Rectal smooth muscle tissue (tissue), 1 donor: ENCODE data around the gene HES2.
"Not testable (repeated sequence)": the region's sequence is repeated elsewhere in the genome, so short reads cannot be mapped to it uniquely, and the experiment has no call there.

Experiments
- H3K27ac ChIP-seq: one replicate; pipeline ENCODE4 v1.7.0; 2013; ENCODE audit warnings: low read depth, low read length, inconsistent platforms
- H3K27me3 ChIP-seq: one replicate; pipeline ENCODE4 v1.7.0; 2013; ENCODE audit warnings: low read length; ENCODE audit not compliant: control insufficient read depth, insufficient read depth
- H3K36me3 ChIP-seq: one replicate; pipeline ENCODE4 v1.7.0; 2013; ENCODE audit warnings: low read length; ENCODE audit not compliant: control insufficient read depth, insufficient read depth
- H3K4me1 ChIP-seq: one replicate; pipeline ENCODE4 v1.7.0; 2013; ENCODE audit warnings: low read length; ENCODE audit not compliant: control insufficient read depth, insufficient read depth
- H3K4me3 ChIP-seq: one replicate; pipeline ENCODE4 v1.7.0; 2013; ENCODE audit warnings: low read length
- H3K9ac ChIP-seq: one replicate; pipeline ENCODE4 v1.7.0; 2013; ENCODE audit warnings: low read length

The HES2 gene

DNA sequence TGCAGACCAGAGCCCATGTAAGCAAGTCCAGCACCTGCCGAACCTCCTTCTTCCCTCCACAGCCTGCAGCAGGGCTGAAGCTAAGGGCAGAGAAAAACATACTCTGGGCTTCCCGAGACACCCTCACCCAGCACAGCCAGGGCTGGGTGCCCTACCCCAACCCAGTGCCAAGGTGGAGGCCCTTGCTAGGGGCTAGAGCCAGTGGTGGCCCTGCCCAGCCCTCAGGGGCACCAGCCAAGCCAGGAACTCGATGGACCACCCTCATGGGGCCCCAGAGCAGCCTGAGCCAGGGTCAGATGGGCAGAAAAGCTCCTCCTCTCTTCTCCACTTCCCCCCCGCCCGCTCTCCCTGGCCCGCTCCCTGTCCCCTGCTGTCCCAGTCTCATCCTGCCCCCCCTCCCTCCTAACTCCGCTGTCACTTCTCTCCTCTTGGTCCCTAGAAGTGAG is 30.3 kb upstream of the HES2 start:
- H3K4me3 ChIP-seq, result no peak overlapping the region
- peaks cover 18% of the 10 kb centered on the region for H3K27me3 ChIP-seq
- H3K9ac ChIP-seq, result no peak overlapping the region
- H3K36me3 ChIP-seq, result no peaks in the 10 kb centered on the region
- H3K4me1 ChIP-seq, result no peaks in the 10 kb centered on the region
- no peak overlapping the region for H3K27ac ChIP-seq

DNA sequence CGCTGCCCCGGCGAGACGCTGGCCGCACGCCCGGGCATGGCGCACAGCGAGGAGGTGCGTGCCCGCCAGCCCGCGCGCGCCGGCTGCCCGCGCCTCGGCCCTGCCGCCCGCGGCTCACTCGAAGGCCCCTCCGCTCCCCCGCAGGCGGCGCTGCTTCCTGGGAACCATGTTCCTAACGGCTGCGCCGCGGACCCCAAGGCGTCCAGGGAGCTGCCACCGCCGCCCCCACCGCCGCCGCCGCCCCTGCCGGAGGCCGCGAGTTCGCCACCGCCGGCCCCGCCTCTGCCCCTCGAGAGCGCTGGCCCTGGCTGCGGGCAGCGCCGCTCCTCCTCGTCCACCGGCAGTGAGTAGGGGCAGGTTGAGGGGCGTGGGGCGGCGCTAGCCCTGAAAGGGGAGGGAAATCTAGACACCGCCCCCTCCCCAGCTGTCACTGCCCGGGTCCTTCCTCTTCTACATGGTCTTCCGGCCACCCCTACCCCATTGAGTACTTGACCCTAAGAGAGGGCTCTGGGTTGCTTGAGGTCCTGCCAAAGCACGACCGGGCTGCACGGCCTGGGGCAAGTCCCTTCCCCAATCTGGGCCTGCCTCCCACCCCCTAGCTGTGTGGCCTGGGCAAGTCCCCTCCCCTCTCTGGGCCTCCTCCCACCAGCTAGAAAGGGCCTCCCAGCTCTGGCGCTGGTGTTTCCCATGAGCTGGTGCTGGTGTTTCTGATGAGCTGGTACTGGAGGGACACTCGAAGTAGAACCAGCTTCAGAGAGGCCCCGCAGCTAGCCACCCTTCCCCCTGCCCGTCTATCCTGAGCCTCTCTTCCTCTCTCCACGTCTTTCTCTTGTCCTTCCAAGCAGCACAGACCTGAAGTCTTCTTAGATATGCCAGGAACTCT is 29.3 kb upstream of the HES2 start:
- no peaks in the 10 kb centered on the region for H3K4me1 ChIP-seq
- H3K9ac ChIP-seq, result no peak overlapping the region
- peaks cover 17% of the 10 kb centered on the region for H3K27me3 ChIP-seq
- H3K27ac ChIP-seq, result no peak overlapping the region
- no peaks in the 10 kb centered on the region for H3K36me3 ChIP-seq
- no peak overlapping the region for H3K4me3 ChIP-seq

DNA sequence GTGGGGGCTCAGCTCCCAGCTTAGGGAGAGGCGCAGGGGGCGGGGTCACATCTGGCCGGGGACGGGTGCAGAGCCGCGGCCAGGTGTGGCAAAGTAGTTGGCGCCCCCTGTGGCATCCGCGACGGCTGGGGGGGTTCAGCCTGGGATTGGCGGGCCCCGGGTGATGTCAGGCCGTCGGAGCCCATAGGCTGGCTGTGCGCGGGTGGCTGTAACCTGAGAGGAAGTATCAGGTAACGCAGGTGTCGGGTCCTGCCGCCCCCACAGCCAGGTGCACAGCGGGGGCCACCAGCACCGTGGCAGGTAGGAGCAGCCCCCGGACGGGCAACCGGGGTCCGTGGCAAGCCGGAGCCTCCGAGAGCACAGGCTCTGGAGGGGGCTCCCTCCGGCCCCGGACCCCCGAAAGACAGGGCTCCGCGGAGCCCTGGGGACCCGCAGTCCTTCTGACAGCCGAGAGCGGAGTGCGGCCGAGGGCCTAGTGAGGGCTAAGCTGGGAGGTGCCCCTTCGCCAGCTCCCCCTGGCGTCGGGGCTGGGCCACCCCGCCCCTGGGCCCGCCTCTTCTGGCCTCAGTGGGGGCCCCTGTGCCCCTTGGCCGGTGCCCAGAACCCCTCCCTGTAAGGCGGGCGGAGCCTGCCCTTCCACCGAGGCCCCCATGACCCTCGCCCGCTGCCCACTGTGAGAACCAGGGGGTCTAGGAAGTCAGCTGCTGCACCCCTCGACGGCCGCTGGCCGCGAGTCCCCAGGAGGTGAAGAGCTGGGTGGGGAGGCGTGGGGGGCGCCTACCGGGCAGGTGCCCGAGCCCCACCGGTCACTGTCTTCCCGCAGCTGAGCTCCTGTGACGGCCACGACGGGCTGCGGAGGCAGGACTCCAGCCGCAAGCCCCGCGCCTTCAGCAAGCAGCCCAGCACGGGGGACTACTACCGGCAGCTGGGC is 28.4 kb upstream of the HES2 start:
- no peak overlapping the region for H3K4me3 ChIP-seq
- no peaks in the 10 kb centered on the region for H3K4me1 ChIP-seq
- H3K36me3 ChIP-seq, result no peaks in the 10 kb centered on the region
- no peak overlapping the region for H3K9ac ChIP-seq
- H3K27ac ChIP-seq, result no peak overlapping the region
- H3K27me3 ChIP-seq, result peaks cover 17% of the 10 kb centered on the region

DNA sequence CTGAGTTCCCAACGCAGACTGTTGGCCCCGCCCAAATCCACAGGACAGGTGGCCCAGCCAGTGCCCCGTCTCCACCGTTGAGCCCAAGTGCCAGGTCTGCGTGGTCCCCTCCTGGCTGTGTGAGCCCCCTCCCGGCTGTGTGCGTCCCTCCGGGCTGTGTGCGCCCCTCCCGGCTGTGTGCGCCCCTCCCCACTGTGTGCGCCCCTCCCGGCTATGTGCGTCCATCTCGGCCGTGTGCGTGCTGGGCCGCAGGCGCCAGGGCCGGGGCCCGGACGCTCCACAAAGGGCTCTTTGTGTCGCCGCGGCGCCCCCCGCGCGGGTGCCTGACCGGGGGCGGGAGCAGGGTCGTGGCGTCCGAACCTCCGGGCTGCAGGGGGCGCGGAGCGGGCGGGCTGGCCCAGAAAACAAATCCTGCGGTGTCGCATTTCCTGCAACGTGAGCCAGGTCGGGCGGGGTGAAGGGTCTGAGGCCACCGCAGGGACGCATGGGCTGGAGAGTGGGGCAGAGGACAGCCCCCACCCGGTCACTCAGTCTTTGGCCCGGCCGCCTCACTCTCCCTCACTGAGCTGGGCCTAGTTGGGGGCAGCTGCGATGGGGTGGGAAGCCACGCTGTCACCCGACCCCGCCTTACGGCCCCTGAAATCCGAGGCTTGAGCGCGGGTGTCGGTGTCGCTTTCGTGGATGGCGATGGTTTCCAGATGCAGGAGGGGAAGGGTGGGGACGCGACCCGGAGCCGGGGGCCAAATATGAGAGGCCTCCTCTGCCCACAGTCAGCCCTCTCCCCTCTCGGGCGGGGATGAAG is 27.5 kb upstream of the HES2 start:
- H3K9ac ChIP-seq, result no peak overlapping the region
- no peak overlapping the region for H3K4me3 ChIP-seq
- peaks cover 14% of the 10 kb centered on the region for H3K27me3 ChIP-seq
- H3K4me1 ChIP-seq, result no peaks in the 10 kb centered on the region
- H3K36me3 ChIP-seq, result no peaks in the 10 kb centered on the region
- no peak overlapping the region for H3K27ac ChIP-seq

DNA sequence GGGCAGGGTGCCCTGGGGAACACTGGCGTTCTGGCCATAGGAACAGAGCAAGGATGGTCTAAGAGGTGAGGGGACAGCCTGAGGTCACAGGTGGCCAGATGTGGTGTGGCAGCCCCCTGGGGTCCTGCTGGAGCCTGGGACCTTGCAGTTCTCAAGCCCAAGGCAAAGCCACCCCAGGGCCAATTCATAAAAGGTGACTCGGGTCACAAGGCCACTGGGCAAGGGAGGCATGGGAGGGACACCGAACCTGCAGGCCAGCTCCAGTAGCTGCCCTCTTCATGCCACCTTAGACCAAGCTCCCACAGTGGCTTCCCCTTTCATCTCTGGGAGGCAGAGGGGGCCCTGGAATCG is 26.9 kb upstream of the HES2 start:
- peaks cover 14% of the 10 kb centered on the region for H3K27me3 ChIP-seq
- no peak overlapping the region for H3K4me3 ChIP-seq
- no peak overlapping the region for H3K27ac ChIP-seq
- no peaks in the 10 kb centered on the region for H3K4me1 ChIP-seq
- no peaks in the 10 kb centered on the region for H3K36me3 ChIP-seq
- no peak overlapping the region for H3K9ac ChIP-seq

DNA sequence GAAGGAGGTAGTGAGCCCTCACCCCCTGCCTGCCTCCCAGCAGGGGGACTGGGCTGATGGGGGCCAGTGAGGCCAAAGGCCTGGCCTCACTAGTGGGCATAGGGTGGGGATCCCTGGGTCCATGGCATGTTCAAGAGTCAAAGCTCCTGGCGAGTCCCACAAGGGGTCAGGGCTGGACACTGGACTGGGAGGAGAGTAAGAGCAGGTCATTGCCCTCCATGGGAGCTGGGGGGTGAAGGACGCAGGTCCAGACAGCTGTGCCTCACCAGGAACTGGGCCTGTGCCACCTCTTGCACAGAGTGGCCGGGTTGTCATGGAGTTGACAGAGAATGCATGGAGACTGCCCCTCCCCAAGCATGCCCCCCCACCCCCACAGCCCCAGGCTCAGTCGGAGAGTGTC is 26.2 kb upstream of the HES2 start:
- not testable (repeated sequence) for H3K36me3 ChIP-seq, H3K4me1 ChIP-seq, H3K9ac ChIP-seq, H3K4me3 ChIP-seq, H3K27ac ChIP-seq
- H3K27me3 ChIP-seq, result peaks cover 14% of the 10 kb centered on the region

DNA sequence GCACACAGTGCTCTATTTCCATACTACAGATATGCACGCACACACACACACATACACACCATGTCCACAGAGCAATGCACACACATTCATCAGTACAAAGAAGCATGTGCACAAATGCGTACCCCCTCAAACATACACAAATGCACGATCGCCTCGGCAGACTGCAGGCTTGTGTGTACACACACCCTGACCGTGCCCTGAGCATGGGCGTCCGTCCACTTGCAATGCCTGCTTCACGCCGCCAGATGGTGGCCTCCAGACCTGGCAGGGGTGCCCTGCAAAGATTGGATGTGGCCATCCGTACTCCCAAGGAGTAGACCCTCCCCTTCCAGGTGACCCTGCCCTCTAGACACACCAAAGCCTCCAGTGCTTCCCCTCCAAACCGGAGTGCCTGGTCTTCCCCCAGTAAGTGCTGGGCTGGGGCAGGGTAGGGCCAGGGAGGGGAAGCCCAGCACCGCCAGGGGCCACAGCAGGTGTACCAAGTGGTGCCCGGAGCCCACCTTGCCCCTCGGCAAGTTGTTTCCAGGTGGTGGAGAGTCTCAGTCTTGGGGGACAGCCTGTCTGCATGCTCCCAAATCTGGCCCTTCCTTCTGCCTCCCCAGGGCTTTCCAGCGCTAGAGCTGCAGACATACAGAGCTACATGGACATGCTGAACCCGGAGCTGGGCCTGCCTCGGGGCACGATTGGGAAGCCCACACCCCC is 25.5 kb upstream of the HES2 start:
- Histone ChIP-seq H3K36me3 (no peaks in the 10 kb centered on the region), H3K4me3 (no peak overlapping the region), H3K27ac (no peak overlapping the region), H3K4me1 (no peaks in the 10 kb centered on the region), H3K9ac (no peak overlapping the region), H3K27me3 (peaks cover 11% of the 10 kb centered on the region)

DNA sequence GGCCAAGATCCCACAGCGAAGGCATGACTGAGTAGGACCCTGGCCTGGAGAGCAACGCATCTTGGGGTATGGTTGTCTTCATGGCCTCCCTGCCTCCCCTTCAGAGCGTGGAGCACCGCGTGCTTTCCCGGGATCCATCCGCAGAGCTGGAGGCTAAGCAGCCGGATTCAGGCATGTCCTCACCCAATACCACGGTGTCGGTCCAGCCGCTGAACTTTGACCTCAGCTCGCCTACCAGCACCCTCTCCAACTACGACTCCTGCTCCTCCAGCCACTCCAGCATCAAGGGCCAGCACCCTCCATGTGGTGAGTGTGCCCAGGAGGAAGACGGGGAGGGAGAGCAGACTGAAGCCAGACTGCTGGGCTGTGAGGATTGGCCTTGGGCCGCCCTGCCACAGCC is 24.7 kb upstream of the HES2 start:
- Histone ChIP-seq H3K9ac (no peak overlapping the region), H3K27ac (no peak overlapping the region), H3K4me3 (no peak overlapping the region), H3K27me3 (peaks cover 12% of the 10 kb centered on the region), H3K4me1 (no peaks in the 10 kb centered on the region), H3K36me3 (no peaks in the 10 kb centered on the region)

DNA sequence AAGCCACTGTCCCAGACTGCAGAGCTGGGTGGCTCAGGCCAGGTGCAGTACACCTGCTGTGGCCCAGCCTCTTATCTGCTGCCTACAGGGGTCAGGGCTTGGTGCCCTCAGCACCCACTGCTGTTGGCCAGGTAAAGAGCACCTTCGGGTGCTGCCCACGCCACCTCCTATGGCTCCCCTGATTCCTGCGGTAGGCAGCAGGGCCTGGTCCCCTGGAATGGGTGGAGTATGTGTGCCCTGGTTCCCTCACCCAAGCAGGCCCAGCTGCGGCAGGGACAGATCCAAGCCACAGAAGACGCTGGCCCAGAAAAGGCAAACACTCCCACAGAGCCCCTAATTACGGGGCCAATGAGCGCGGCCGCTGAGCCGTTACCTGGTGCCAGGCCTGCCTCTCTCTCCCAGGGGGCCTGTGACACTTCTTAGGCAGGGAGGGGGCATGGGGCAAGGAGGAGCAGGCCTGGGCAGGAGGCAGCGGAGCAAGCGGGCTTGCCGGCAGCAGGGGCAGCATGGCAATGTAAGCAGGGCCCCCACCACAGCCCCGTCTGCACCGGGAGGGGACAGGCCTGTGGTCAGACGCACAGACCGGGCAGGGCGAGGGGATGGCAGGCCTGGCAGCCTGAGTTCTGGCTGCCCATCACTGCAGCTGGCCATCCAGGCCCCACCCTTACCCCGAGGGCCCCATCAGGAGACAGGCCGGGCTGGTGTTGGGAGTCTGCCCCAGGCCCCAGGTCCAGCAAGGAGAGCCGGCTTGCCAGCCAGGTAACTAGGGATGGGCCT is 23.8 kb upstream of the HES2 start:
- H3K36me3 ChIP-seq, result no peaks in the 10 kb centered on the region
- no peak overlapping the region for H3K4me3 ChIP-seq
- no peak overlapping the region for H3K27ac ChIP-seq
- no peak overlapping the region for H3K9ac ChIP-seq
- H3K27me3 ChIP-seq, result peaks cover 10% of the 10 kb centered on the region
- no peaks in the 10 kb centered on the region for H3K4me1 ChIP-seq

DNA sequence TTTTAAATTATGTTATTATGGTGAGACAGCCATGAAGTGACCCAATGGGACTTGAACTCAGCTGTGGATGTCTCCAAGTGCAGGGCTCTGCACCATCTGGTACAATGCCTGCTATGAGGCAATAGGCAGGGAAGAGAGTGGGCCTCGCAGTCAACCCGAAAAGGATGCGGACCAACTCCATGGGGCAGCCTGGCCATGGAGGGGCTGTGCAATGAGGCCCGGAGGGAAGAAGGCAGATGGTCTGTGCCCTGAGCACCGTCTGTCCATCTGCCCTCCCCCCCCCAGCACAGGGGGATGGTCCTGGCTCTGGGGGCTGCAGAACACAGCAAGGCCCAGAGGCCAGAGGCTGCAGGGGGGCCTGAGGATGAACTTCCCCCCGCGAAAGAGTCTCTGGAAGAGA is 21.9 kb upstream of the HES2 start:
- H3K27me3 ChIP-seq, result peaks cover 9% of the 10 kb centered on the region
- no peaks in the 10 kb centered on the region for H3K4me1 ChIP-seq
- H3K36me3 ChIP-seq, result no peaks in the 10 kb centered on the region
- no peak overlapping the region for H3K9ac ChIP-seq
- no peak overlapping the region for H3K4me3 ChIP-seq
- H3K27ac ChIP-seq, result no peak overlapping the region
